K562 (cell line): ENCODE data around the gene AMPD3.

Experiments
- CBFA2T2 ChIP-seq: fragments of 450-650 bp; conservative IDR thresholded peaks from 2 replicates; pipeline ENCODE4 v1.6.1; 2017; ENCODE audit warnings: mild to moderate bottlenecking
- CCNT2 ChIP-seq: IDR thresholded peaks from 2 replicates; pipeline ENCODE4 v1.6.1; 2011; ENCODE audit warnings: borderline replicate concordance, low read depth, mild to moderate bottlenecking, moderate library complexity, mixed read lengths, low read length; ENCODE audit not compliant: insufficient read length; ENCODE audit errors: extremely low read depth
- ELF1 ChIP-seq: fragments of 200-800 bp; sonication (Bioruptor generic); IDR thresholded peaks from 2 replicates; pipeline ENCODE4 v1.6.1; 2016; ENCODE audit warnings: missing genetic modification characterization, missing compliant biosample characterization
- GABPA ChIP-seq: fragments of 200-800 bp; sonication (Bioruptor generic); conservative IDR thresholded peaks from 2 replicates; pipeline ENCODE4 v1.6.1; 2016; ENCODE audit warnings: low read depth, missing genetic modification characterization, missing compliant biosample characterization
- HMGN3 ChIP-seq: IDR thresholded peaks from 2 replicates; pipeline ENCODE4 v1.6.1; 2011; ENCODE audit warnings: borderline replicate concordance, low read depth, mild to moderate bottlenecking, mixed read lengths, low read length; ENCODE audit not compliant: insufficient read length; ENCODE audit errors: extremely low read depth
- SMC3 ChIP-seq: conservative IDR thresholded peaks from 2 replicates; pipeline ENCODE4 v1.6.1; 2011; ENCODE audit warnings: low read depth, low read length, improper control_type of control experiment; ENCODE audit not compliant: insufficient read depth
- ZBTB8A ChIP-seq: fragments of 450-650 bp; IDR thresholded peaks from 2 replicates; pipeline ENCODE4 v1.6.1; 2018; ENCODE audit warnings: mild to moderate bottlenecking, moderate library complexity; ENCODE audit not compliant: partially characterized antibody

DNA sequence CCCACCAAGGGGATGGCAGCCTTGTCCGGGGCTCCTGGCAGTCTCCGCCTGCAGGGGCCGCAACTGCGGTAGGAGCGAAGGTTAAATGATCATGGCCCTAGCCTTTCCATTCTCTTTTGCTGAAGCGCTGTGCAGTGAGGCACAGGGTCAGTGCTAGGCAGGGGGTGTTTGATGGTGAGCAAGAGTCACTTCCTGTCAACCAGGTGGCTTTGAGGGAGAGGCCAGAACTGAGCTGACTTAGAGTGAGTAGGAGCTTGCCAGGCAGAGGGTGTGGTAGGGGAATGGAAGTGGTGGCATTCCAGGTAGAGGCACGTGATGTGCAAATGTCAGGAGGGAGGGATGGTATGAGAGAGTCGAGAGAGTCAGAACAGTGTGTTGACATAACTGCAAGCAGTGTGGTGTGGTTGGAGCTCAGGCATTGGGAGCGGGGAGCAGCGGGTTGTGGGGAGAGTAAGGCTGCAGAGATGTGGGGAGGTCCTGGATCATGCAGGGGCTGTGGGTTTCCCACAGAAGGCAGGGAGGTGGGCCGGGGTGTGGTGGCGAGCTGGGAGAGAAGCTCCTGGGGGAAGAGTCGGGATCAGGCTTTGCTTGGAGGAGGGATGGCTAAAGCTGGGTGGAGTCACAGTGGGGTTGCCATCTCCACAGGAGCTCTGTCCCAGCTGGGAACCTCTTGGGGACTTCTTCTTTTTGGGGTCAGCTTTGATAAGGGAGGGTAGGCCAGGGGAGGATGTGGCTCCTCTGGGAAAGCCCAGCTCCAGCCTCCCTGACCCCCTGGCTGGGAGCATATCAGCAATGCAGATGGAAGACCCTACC is 33.3 kb downstream of the AMPD3 start:
- no peak for TF ChIP-seq ZBTB8A
- TF ChIP-seq SMC3 = no peak
- TF ChIP-seq HMGN3 = no peak
- TF ChIP-seq CCNT2 = no peak
- no peak for TF ChIP-seq GABPA (tag)
- no peak for TF ChIP-seq ELF1 (tag)
- no peak for TF ChIP-seq CBFA2T2
